Activated B cell treated with CpG ODN at 0.5 μM for 24 hours (primary cell): ENCODE measurements around the gene GPR108. TPM values are rescaled to one million over a fixed set of nuclear protein-coding genes. Genes with fewer than 3 reads are reported as not detected.

ENCODE experiments used
- ATAC-seq: fragments of 200-7000 bp; cut with Tn5 transposase; one replicate; pipeline ENCODE4 v1.10.0; 2021; ENCODE audit warnings: low read depth, mild to moderate bottlenecking, moderate library complexity
- CTCF ChIA-PET: fragments of 350-600 bp; sonication (Branson Sonifier 250); formaldehyde crosslinking; loops from one replicate; lab custom pipeline; 2021; ENCODE audit warnings: antibody characterized with exemption; lab: Charles Lee
- POLR2A ChIA-PET: fragments of 350-600 bp; sonication (Branson Sonifier 250); formaldehyde crosslinking; loops from one replicate; lab custom pipeline; 2021; ENCODE audit warnings: antibody characterized with exemption; lab: Charles Lee
- DNase-seq: peaks from one replicate; pipeline ENCODE4 v3.0.0; 2022
- H3K27ac Mint-ChIP-seq: one replicate; pipeline ENCODE4 v1.8.0; 2020; ENCODE audit warnings: mixed read lengths
- H3K27me3 Mint-ChIP-seq: one replicate; pipeline ENCODE4 v1.8.0; 2021; ENCODE audit warnings: mixed read lengths
- H3K36me3 Mint-ChIP-seq: one replicate; pipeline ENCODE4 v1.8.0; 2021; ENCODE audit warnings: low read depth, mixed read lengths
- H3K4me1 Mint-ChIP-seq: one replicate; pipeline ENCODE4 v1.8.0; 2021; ENCODE audit warnings: mixed read lengths
- H3K4me3 Mint-ChIP-seq: one replicate; pipeline ENCODE4 v1.8.0; 2020; ENCODE audit warnings: mild to moderate bottlenecking, mixed read lengths
- H3K9me3 Mint-ChIP-seq: one replicate; pipeline ENCODE4 v1.8.0; 2020; ENCODE audit warnings: mixed read lengths
- CTCF ChIP-seq: fragments of 200-600 bp; IDR thresholded peaks from one replicate; pipeline ENCODE4 v1.8.0; 2022; ENCODE audit warnings: antibody characterized with exemption, mild to moderate bottlenecking
- intact Hi-C: fragments of 100-400 bp; cut with micrococcal nuclease; formaldehyde crosslinking; loops from one replicate; pipeline ENCODE4 v1.15.1; 2024
- total RNA-seq: library from RNA; stranded (reverse); gene quantifications from 2 replicates; pipeline ENCODE4 v1.2.3, GENCODE V29; 2022

Gene GPR108
- total RNA-seq, 1 donor from 2014 or later, result 55.6 TPM

DNA sequence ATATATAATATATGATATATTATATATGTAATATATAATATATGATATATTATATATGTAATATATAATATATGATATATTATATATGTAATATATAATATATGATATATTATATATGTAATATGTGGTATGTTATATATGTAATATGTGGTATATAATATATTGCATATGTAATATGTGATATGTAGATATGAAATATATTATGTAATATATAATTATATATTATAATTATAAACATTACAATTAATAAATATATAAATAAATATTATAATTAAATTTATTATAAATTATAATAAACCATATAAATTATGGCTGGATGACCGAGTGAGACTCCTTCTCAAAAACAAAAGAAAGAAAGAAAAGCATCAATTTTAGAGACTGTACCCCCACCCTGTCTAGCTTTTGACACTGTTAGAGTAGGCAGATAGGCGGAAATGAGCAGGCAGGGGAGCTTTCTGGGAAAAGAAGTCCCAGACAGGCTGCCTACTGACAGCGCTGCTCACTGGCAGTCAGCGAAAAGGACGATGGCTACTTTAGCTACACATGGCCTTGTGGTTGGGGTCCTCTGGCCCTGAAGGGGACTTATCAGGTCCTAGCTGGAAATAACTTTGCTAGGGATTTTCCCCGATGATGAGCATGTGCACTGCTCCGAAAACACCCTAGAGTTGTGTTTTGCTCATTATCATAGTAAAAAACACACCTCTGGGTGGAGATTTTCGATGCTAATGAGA is 36.6 kb downstream of the GPR108 start:
- ChIA-PET POLR2A (interaction anchor here (0.5 kb wide), 1 partner anchor 122 kb away, joined by 4 read pairs; no protein-coding TSS in a partner anchor), CTCF (no interaction called here)
- DNase-seq, result no peak
- H3K27me3 Mint-ChIP-seq, result peaks cover 1% of the 10 kb centered on the region
- ATAC-seq, result no peak
- no peaks in the 10 kb centered on the region for H3K4me1 Mint-ChIP-seq
- H3K27ac Mint-ChIP-seq, result no peak overlapping the region
- intact Hi-C loops, result no loop called here
- no peaks in the 10 kb centered on the region for H3K36me3 Mint-ChIP-seq
- no peaks in the 10 kb centered on the region for H3K9me3 Mint-ChIP-seq
- TF ChIP-seq CTCF, result no peak
- H3K4me3 Mint-ChIP-seq, result no peak overlapping the region

DNA sequence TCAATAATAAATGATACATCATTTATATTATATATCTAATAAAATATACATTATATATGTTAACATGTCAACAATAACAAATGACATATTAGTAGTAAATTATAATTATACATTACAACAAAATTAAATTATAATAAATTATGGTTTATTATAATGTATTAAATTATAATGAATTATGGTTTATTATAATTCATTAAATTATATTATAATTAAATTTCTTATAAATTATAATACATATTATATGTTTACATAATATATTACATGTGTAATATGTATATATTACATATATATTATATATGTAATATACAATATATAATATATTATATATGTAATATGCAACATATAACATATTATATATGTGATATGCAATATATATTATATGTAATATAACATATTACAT is 37.4 kb downstream of the GPR108 start:
- ChIA-PET CTCF (no interaction called here), POLR2A (no interaction called here)
- Mint-ChIP-seq H3K36me3 (no peaks in the 10 kb centered on the region), H3K4me1 (no peaks in the 10 kb centered on the region), H3K27ac (no peak overlapping the region), H3K9me3 (no peaks in the 10 kb centered on the region), H3K27me3 (no peaks in the 10 kb centered on the region), H3K4me3 (no peak overlapping the region)
- intact Hi-C loops, result no loop called here
- no peak for ATAC-seq
- TF ChIP-seq CTCF, result no peak
- DNase-seq, result no peak

DNA sequence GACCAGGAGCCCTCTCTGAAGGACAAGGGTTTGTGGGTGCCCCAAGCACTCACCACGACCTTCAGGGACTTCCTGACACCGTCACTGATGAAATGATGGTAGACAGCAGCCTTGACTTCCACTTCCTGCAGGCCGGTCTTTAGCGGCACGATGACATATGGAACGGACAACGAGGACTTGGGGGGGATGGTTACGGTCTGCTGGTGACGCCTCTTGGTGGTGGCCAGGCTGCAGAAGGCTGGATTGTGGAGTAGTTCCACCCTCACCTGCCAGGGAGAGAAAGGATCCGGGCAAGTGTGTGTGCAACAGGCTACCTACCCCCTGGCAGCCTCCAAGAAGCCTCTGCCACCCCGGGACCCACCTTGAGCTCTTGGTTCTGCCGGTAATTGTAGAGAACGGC is 40.1 kb downstream of the GPR108 start:
- Mint-ChIP-seq H3K9me3 (no peaks in the 10 kb centered on the region), H3K4me1 (no peaks in the 10 kb centered on the region), H3K27ac (no peak overlapping the region), H3K27me3 (peaks cover under 1% of the 10 kb centered on the region), H3K4me3 (no peak overlapping the region), H3K36me3 (no peaks in the 10 kb centered on the region)
- TF ChIP-seq CTCF, result no peak
- POLR2A ChIA-PET, result no interaction called here
- CTCF ChIA-PET, result no interaction called here
- intact Hi-C loops, result no loop called here
- no peak for DNase-seq
- no peak for ATAC-seq

DNA sequence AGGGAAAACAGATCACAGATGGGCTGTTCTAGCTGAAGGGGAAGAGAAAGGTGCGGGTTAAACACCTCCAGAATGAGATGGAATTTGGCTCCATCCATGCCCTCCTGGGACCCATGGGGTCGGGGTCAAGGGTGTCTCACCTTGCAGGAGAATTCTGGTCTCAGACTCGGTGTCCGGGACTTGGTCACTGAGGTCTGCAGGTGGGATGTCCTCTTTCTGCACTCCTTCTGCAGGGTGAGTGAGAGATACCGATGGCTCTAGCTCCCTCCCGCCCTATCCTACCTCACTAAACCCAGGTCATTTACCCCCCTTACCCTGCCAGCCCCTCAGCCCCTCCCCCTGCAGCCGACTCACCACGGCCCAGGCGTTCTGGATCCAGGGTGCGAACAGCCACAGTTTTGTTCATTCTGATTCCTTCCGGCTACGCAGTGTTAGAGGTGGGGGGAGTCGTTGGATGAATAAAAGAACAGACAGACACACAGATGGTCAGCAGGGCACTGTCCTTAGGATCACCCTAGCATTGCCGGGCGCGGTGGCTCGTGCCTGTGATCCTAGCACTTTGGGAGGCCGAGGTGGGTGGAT is 41.0 kb downstream of the GPR108 start:
- ATAC-seq (no peak), DNase-seq (no peak)
- no peak overlapping the region for H3K4me3 Mint-ChIP-seq
- H3K27me3 Mint-ChIP-seq, result peaks cover 4% of the 10 kb centered on the region
- CTCF ChIA-PET, result no interaction called here
- H3K9me3 Mint-ChIP-seq, result no peaks in the 10 kb centered on the region
- intact Hi-C loops, result no loop called here
- H3K4me1 Mint-ChIP-seq, result no peaks in the 10 kb centered on the region
- TF ChIP-seq CTCF, result no peak
- POLR2A ChIA-PET, result no interaction called here
- no peaks in the 10 kb centered on the region for H3K36me3 Mint-ChIP-seq
- H3K27ac Mint-ChIP-seq, result no peak overlapping the region

GRCh38 chr19:6694147-6694815 is 43.1 kb downstream of the GPR108 start:
- no peaks in the 10 kb centered on the region for H3K9me3 Mint-ChIP-seq
- ChIA-PET POLR2A (interaction anchor here (0.7 kb wide), 1 partner anchor 107 kb away, joined by 5 read pairs; no protein-coding TSS in a partner anchor), CTCF (no interaction called here)
- no peak overlapping the region for H3K27ac Mint-ChIP-seq
- H3K4me3 Mint-ChIP-seq, result no peak overlapping the region
- no peak for TF ChIP-seq CTCF
- no peaks in the 10 kb centered on the region for H3K4me1 Mint-ChIP-seq
- peak; percentile 7 for ATAC-seq
- H3K36me3 Mint-ChIP-seq, result no peaks in the 10 kb centered on the region
- H3K27me3 Mint-ChIP-seq, result peaks cover 6% of the 10 kb centered on the region
- intact Hi-C loops, result no loop called here
- no peak for DNase-seq
